Stimulated activated CD4-positive, alpha-beta T cell treated with anti-CD3 and anti-CD28 coated beads, Interleukin-2, amount 100 ng/mL, for 48 hours (primary cell): ENCODE data around the gene SLPI.
A peak's percentile ranks its signal among the peaks of the same experiment; 100 is the strongest.

Experiments
- DNase-seq, 2 donors: peaks; one replicate each; pipeline ENCODE4 v3.0.0-alpha.2; 2020

The SLPI gene

DNA sequence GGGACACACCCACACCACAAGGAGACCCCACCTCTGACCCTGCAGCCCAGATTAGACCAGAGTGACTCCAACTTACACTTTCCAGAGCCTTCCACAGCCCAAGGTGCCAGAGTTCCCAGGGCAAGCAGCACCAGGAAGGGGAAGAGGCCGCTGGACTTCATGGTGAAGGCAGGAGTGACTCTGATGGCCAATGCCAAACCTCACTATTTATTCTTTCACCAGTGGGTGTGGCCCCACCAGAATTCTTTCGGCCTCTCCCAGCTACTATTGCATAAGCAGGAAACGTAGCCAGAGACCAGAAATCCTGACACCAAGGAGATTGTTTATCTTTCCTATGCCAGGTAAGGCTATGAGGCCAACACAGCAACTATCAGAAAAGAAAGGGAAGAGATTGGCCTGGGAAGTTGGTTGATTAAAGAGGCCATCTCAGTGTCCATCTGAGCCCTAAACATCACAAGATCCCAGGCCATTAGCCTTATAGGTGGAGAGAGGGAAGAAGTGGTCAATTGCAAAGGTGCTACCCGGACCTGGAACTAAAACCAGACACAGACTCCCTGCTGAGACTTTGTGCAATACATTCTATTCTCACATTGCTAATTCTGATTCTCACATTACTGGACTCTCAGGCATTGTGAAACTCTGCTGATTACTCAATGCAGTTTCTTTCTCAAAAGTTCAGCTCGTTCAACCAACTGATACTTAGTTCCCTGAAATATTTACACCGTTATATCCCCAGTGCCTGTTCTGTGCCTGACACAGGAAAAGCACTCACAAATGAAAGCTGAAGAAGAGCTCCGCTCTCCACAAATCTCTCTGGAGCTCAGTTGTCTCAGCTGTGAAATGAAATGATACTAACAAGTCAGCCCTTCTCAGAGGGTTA, at the start of gene SLPI:
SLPI (minus strand) TSS at position 182 of the 880 bp plus-strand sequence; CDS start at position 161, 21 bp downstream.
- DNase-seq: no peak

GRCh38 chr20:45303586-45304463, 49.5 kb upstream of the SLPI start:
- DNase-seq: no peak

GRCh38 chr20:45301824-45302271, 47.5 kb upstream of the SLPI start:
- DNase-seq: no peak

- DNase-seq: peak; percentile 30 to 47
Observed at GRCh38 chr20:45300961-45301360, 46.6 kb upstream of the SLPI start.

GRCh38 chr20:45299786-45300185, 45.4 kb upstream of the SLPI start:
- no peak for DNase-seq

GRCh38 chr20:45297786-45298497, 43.6 kb upstream of the SLPI start:
- DNase-seq: no peak

DNA sequence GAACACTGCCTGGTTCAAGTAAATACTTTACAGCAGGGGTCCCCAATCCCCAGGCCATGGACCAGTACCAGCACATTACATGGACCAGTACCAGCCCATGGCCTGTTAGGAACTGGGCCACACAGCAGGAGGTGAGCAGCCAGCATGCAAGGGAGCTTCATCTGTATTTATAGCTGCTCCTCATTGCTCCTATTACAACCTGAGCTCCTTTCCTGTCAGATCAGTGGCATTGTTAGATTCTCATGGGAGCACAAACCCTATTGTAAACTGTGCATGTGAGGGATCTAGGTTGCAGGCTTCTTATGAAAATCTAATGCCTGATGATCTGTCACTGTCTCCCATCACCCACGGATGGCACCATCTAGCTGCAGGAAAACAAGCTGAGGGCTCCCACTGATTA, 40.3 kb upstream of the SLPI start:
- DNase-seq: no peak

- DNase-seq: no peak
Observed at GRCh38 chr20:45294003-45294368, 39.6 kb upstream of the SLPI start.

GRCh38 chr20:45293041-45294002, 39.0 kb upstream of the SLPI start:
- peak; percentile 89 to 91 for DNase-seq

GRCh38 chr20:45292343-45292742, 38.0 kb upstream of the SLPI start:
- DNase-seq: no peak

- no peak for DNase-seq
Observed at GRCh38 chr20:45291526-45291925, 37.2 kb upstream of the SLPI start.

DNA sequence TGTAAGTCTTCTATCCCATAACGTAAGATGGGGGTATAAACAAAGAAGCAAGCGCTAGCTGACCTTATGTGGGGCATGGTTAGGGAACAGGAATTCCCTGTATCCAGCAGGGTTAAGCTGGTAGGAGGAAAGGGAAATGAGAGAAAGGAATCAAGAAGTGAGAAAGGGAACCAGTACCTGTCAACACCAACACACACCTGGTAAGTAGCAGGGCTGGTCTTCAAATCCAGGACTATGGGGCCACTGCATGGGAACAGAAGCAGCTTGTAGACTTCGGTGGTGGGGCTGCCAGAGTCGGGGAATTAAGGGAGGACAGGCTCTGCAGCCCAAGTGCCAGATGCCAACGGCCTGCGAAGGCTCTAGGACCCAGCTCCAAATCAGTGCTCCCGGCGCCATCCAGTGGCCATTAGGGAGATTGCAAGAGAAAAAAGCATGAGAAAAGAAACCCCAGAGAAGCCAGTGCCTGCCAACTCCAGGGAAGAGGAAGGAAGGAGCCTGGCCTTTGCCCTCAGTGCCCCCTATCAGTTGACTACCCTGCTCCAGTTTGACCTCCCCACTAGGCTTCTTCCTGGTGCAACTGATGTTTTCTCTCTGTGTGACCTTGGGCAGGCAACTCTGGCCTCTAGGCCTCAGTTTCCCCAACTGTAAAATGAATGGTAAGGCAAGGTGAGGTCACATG, 36.5 kb upstream of the SLPI start:
- peak; percentile 71 to 73 for DNase-seq

DNA sequence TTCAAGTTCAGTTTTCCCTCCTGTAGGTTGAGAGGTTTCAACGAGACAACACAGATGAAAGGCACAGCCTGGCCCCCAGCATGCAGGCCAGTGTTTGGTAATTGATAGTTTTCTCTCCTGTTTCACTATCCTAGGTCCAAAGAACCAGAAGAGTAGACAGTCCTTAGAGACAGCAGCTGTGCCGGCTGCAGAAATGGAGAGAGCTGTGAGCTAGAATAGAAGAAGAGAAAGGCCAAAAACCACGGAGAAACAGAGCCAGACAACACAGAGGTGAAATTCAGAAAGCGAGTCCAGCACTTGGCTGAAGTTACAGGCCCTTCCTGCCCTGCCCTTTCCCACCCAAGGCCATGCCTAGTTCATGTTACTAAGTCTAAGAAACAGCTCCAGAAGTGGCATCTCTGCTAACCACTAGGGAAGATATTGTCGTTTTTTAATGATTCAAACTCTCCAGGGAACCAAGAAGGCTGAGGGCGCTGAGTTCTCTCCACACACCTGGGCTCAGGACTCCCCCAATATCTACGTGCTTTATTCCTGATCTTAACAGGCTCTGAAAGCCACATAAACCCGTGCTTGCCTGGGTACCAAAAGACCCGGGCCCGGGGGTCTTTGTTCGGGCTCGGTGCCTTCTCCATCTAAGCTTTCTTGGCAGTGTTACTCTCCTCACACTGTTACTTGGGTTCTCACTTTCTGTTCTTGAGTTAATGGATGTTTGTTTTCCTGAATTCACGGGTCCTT, 35.7 kb upstream of the SLPI start:
- DNase-seq: no peak

DNA sequence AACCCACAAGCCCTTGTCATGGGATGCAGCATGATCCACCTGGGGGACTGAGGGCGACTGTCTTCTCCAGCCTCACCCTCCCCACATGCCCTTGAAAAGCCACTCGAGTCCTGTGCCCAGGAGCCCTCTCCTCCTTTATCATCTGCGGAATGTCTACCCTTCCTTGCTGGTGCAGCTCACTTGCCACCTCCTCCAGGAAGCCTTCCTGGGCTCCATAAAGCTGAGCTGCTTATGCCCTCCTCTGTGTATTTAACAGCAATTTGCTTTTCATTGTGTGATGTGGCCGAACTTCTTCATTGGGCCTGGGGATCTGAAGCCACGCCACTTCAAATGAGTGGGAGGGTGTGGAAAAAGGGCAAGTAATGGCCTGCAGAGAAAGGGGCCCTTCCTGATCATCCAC, 34.5 kb upstream of the SLPI start:
- DNase-seq: no peak

DNA sequence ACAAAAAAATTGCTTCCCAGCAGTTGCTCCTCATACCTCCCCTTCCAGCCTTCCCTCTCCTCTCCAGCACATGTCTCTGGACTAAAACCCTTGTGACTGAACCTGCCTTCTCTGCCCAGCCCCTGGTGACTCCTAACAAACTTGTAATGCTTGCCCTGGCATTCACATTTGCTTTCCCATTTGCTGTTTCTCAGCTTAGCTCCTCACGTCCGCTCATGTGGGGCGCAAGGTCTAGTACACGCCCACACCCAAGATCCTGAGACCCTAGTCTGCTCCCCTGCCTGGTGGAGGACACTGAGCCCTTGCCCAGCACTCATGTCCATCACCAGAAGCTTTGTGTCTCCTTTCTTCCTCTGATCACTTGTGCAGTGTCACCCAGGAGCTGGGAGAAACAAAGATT, 34.0 kb upstream of the SLPI start:
- no peak for DNase-seq

GRCh38 chr20:45283551-45284057, 29.2 kb upstream of the SLPI start:
- no peak for DNase-seq

DNA sequence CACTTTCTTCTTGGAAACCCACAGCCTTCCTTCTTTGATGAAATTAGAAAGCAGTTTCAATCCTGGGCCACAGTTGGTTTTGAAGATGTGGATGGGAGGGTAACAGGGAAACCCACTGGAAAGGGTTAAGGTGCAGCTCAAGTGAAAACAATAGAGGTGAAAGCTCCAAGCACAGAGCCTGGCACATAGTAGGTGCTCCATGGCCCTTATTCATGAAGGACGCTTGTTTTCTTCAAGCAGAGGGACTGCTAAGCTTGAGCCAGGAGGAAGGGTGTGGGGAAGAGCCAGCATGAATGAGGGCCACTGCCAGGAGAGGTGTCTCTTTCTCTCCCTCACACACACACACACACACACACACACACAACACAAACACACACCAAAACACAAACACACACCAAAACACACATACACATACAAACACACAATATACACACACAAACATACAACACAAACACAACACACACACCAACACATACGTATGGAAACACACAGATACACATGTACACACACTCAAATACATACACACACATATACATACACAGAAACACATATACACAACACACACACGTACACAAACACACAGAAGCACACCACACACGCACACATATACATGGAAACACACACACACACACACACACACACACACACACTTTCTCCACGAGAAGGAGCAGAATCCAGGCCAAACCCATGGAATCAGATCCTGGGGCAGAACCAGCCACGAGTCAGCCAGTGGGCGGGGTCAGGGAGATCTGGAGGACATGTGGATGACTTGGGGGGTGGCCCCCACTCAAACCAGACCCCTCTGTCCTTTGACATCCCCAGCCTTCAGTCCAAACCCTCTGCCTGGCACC, 28.6 kb upstream of the SLPI start:
- DNase-seq: no peak

DNA sequence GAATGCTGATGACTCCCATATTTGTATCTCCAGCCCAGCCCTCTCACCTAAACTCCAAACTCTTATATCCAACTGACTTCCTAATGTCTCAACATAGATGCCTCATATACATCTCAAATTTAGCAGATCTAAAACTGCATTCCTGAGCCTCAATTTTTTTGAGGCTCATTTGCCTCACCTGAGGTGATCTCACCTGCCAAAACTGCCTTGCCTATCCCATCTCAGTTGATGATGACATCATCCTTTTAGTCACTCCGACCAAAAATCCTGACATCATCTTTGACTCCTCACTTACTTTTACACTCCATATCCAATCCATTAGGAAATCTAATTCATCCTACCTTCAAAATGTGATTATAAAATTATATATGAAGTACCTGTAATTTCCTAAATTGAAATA, 25.6 kb upstream of the SLPI start:
- DNase-seq: no peak

- no peak for DNase-seq
Observed at GRCh38 chr20:45275338-45275737, 21.0 kb upstream of the SLPI start.
